Endothelial cell of hepatic sinusoid (primary cell): Measurements from ENCODE around the gene VSIG1.

Experiments used
- in situ Hi-C: cut with HindIII; loops from 2 replicates; pipeline ENCODE4 v1.10.0; 2017; ENCODE audit warnings: low sequenced_read_pairs

VSIG1 gene

DNA sequence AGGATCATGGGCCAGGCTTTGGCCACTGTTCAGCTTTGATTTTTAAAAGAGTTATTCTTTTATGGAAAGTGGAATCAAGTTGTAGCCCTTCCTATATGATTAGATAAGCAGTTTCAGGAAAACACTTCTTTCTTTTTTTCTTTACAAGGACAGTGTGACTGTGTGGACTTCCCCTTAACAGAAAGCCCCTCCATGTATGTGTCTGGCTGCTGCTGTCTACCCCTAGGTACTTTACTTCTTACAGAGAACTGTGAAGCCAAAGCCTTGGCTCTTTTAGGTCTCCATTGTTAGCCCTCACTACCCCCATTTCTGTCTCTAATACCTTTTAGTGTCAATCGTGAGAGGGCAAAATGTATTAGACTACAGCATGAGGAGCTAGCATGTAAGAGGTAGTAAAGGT, 19.1 kb downstream of the VSIG1 start:
- in situ Hi-C loops: no loop called here

DNA sequence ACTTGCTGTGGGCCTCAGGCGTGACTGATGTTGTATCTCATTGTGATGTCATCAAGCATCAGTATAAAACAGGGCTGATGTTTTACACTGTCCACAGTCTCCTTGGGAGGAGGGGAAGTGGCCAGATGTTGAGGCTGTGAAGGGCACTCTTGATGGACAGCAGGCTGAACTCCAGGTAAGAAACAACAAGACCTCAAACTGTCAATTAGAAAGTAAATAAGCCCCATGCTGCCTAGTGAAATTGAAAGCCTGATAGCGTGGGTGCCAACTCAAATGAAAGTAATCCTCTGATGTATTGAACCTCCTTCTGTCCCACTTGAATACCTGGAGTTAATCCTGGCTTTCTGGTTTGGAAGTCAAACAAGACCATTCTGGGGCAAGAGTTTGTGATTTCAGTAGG, 19.7 kb downstream of the VSIG1 start:
- in situ Hi-C loops: no loop called here

DNA sequence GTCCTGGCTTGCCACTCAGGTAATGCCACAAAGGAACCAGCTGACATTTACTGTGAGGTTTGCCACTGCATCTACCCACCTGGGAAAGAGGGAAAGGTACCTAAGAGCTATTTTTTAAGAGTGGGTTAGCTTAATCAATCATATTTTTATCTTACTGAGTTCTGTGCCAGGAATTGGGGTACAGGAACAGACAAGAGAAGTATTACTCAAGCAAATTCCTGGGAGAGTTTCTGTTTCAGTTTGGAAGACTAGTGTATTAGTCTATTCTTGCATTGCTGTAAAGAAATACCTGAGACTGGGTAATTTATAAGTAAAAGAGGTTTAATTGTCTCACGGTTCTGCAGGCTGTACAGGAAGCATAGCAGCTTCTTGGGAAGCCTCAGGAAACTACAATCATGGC, 23.3 kb downstream of the VSIG1 start:
- in situ Hi-C loops: no loop called here

DNA sequence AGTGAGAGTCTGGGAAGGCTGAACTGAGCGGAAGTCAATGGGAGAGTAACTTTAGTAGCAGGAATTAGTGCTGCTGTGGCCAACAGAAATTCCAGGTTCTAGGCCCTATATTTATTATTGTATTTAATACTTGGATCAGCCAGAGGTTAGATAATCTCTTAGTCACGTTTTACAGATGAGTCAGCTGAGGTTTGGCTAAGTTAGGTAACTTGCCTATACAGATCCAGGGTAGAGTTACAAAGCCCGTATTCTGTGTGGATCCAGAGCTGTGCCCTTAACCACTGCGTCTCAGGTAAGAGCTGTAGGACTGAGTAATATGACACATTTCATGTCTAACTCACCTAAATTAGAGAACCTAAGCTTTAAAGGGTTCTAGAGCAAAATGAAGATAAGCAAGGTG, 26.0 kb downstream of the VSIG1 start:
- in situ Hi-C loops: loop anchor here (5.0 kb wide), 1 partner anchor 69 kb away; no protein-coding TSS in a partner anchor

DNA sequence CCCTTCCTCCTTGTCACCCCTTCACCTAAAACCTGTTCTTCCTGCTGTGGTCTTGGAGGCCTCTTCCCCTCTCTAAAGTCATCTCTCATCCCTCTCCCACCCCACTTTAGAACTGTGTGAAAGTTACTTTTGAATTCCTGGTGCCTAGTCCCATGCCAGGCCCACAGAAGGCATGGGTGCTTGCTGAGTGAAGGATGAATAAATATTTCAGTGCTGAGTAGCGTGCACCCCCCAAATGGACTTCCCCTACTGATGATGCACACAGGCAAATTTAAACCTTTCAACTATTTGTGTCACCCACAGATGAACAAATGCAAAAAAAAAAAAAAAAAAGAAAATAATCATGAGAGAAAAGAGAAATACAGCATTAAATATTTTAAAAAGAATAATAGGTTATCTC, 26.7 kb downstream of the VSIG1 start:
- in situ Hi-C loops: loop anchor here (5.0 kb wide), 1 partner anchor 69 kb away; no protein-coding TSS in a partner anchor

DNA sequence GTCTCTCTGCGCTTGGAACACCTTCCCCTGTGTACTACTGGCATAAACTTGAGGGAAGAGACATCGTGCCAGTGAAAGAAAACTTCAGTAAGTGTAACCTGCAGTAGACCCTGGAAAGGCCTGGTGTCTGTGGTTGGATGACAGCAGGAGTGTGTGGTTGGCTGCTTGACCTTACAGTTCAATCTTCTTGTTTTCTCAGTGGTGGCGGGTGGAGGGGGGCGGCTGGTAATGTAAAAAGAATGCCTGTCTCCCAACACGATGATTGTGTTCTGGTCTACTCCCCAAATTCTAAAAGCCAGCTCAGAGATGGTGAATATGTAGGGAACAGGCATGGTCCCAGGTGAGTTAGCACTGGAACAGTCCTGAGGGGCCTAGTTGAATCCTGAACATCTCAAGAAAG, 27.9 kb downstream of the VSIG1 start:
- in situ Hi-C loops: loop anchor here (5.0 kb wide), 1 partner anchor 70 kb away; no protein-coding TSS in a partner anchor

DNA sequence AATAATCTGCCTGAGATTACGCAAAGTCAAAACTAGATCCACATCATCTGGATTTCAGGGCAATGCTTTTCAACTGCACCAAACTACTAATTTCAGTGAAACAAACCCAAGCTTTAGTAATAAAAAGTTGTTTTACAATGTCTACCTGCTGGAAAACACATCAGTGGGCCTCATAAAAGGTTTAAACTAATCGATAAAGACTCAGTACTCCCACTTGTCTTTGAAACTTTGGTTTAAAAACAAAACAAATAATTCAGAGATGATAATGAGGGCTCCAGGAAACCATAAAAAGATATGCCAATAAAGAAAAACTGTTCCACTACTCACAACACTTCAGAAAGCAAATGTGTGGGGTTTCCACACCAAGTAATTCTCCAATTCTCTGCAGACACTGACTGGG, 36.2 kb downstream of the VSIG1 start:
- in situ Hi-C loops: no loop called here

DNA sequence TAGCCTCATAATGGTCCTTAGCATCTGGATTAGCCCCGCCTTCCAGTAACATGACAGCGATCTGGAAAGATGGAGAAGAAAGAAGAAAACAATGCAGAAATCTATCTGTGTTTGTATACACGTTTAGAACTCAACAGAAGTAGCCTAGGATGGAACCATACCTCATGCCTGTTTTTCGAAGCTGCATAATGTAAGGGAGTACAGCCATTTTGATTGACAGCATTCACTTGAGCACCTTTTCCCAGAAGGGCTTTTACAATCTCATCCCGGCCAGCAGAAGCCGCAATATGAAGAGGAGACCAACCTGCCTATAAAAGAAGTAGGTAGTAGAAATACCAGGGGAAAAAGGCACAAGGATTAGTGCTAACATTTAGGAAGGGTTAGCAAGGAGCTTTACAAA, 42.9 kb downstream of the VSIG1 start:
- in situ Hi-C loops: no loop called here

DNA sequence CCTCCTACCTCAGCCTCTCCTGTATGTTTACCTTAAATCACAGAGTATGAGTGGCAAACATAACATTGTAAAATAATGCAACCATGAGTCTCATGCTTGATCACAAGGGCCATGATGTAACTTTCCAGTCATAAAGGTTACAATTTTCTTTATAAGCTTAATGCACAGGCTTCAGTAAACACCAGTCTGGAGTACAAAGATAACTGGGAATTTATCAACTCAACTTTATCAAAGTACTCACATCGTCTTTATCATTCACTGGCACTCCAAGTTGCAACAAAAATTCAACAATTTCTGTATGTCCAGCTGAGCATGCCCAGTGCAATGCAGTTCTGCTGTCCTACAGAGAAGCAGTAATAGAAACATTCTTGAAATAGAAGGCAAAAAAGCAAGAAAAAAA, 43.6 kb downstream of the VSIG1 start:
- in situ Hi-C loops: no loop called here

DNA sequence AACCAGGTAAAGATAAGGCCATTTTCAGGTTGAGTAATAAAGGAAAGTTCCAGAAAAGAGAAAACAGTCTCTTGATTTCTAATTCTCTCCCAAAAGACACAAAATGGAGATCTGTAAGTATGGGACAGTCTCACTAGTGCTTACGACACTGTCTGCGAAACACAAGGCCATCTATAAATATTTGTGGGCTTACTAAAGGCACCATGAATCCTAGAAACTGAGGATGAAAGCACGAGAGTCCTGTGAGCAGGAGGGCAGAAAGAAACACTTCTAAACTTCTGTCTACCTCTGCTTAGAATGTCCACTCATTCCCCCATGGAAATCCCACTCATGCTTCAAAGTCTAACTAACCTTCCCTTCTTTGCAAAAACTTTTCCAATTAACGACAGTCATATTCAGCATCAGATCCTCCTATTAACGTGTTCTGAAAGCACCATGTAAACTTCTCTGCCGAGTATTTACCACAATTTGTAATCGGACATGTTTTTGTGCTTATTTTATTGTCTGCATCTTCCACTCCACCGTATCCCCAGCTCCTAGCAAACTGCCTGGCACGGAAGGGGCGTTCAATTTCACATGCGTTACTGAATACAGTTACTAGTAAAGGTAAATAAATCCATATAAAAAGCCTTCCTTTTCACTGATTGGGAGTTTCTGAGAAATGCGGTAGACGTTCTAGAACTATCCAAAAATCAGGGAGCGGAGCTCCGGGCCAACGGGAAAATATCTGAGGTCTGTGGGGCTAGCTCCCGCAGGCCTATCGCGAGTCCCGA, 45.8 kb downstream of the VSIG1 start:
- in situ Hi-C loops: no loop called here

DNA sequence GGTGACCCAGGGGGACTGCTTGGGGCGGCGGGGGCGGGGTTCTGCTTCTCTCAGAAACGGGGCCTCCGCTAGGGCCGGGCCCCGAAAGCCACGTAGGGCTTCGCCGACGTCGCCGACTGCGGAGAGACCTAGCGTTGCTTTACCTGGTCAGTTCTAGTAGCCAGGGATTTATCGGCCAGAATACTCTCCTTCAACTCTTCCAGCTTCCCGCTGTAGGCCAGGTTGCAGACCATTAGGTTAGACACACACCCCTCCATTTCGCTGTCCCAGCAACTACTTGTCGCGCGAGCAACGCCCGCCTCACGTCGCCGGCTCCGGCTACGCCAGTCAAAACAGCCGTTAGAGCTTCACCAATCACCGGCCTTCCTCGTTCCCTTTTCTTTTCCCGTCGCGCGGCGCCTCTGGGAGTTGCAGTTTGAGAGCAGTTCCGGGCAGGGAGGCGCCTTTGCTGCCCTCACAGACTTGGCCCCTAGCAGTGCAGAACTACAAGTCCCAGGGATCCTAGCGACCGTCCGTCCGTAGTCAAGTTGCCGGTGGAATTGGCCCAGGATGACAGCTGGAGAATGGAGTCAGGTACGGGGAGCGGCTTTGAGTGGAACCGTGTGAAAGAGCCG, 46.5 kb downstream of the VSIG1 start, which contains the start of the genes ATG4A and PSMD10:
Gene ATG4A (plus strand): TSS at position 515 of the 614 bp plus-strand sequence. CDS start 49 bp downstream, at position 564.
Gene PSMD10 (minus strand): TSS at position 279 of the 614 bp plus-strand sequence. CDS start 22 bp downstream, at position 257.
- in situ Hi-C loops: no loop called here

DNA sequence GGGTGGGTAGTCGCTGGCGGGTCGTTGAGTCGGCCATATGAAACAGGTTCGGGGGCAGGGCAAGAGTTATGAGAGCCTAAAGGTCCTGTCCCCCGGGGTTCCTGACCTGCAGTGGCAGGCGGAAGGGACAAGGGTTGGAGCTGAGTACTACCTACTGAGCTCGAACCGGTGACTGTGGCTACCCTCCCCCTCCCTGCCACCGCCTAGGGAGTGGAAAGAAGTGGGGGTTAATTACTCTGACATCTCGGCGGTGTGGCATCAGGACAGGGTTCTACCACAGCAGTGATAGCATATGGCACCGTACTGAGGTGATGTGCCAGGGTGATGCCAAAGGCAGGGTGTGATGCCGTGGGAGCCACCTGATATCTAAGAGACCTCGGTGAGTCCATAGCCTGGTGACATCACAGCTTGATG, 47.0 kb downstream of the VSIG1 start:
- in situ Hi-C loops: no loop called here

DNA sequence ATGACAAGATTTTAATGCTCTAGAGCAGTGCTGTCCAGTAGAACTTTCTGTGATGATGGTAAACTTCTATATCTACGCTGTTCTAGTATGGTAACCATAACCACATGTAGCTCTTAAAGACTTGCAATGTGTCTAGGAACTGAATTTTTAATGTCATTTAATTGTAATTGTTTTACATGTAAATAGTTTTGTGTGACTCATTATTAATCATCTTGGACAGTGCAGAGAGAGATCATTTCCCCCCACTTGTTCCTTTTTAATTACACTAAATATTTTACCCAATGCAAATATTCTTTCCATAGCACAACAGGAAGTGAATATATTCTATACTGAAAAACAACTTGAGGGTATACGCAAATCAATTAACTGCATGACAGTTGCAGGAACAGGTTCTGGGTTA, 52.5 kb downstream of the VSIG1 start:
- in situ Hi-C loops: no loop called here

DNA sequence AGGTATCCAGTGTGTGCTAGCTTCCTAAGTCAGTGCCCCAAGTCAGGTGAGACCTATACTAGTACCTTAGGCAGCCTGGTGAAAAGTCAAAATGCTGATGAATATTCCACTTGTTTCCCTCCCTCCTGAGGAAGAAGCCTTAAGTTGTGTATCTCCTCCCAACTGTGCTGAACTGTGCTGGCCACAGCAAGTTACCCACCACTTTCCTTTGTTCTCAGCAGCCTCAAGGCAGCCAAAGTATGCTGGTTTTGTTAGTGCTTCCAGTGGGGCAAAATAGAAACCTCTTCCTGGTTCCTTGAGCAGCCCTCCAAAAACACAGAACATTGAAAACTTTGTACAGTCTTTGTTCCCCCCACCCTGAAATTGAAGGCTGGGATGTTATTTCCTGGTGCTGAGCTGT, 60.6 kb downstream of the VSIG1 start:
- in situ Hi-C loops: no loop called here

DNA sequence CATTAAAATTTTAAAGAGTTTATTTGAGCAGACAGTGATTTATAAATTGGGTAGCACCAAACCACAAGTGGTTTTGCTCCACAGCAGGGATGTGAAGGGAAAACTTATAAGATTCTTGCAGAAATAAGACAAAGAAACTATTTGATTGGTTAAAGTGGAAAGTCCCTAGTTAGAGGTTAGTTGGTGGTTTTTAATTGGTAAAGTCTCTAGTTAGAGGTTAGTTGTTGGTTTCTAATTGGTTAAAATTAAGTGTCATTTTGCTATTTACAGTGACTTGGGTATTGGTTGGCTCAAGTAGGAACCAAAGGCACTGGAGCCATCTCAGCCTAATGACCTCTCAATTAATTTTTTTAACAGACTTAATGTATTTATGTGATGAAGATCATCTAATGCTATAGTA, 69.7 kb downstream of the VSIG1 start:
- in situ Hi-C loops: no loop called here

DNA sequence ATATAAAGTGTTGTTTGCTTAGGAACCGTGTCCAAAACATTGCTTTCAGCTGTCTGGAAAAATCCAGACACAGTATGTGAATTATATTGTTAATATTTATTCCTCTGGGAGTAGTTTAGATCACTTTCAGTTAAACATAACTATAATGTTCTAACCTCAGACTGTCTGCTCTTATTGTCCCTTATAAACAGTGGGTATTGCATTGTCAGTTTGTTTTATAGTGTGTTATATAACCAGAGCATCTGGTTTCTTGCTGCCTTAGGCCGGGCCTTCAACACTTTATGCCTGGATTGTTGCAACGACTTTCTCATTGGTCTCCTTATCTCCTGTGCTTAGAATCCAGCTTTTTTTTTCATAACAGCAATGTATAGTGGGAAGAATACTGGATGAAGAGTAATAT, 73.1 kb downstream of the VSIG1 start:
- in situ Hi-C loops: no loop called here

DNA sequence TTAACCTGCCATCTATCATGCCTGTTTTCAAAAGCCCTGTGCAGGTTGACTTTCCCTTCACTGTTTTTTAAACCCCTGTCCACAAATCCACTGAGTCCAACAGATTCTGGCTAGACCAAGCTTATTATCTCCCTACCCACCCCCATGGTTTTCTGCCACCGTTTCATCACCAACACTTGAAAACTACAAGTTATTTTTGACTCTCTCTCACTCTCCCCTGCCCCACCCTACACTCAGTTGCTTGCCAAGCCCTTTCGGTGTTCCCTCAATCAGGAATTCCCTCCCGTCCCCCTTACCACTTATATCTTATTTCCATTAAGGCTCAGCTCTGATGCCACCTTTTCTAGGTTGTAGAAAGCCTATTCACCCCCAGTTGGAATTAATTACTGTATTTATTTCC, 76.4 kb downstream of the VSIG1 start:
- in situ Hi-C loops: no loop called here

DNA sequence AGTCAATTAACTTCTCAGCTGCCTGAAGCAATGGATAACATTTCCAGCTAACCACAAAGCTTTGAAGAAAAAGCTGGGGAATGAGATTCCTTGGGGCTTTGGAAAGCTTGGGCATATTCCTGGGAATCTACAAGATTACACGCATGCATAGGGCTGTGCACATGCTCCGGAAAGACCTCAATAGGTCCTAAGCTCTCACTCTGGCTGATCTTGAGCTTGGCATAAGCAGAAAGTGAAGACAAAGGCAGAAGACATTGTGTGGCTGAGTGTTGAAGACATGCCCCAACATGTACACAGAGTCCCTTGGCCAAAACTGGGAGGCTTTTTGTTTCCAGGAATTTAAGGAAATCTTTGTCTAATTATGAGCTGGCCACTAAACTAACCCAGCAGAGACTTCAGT, 77.9 kb downstream of the VSIG1 start:
- in situ Hi-C loops: no loop called here

DNA sequence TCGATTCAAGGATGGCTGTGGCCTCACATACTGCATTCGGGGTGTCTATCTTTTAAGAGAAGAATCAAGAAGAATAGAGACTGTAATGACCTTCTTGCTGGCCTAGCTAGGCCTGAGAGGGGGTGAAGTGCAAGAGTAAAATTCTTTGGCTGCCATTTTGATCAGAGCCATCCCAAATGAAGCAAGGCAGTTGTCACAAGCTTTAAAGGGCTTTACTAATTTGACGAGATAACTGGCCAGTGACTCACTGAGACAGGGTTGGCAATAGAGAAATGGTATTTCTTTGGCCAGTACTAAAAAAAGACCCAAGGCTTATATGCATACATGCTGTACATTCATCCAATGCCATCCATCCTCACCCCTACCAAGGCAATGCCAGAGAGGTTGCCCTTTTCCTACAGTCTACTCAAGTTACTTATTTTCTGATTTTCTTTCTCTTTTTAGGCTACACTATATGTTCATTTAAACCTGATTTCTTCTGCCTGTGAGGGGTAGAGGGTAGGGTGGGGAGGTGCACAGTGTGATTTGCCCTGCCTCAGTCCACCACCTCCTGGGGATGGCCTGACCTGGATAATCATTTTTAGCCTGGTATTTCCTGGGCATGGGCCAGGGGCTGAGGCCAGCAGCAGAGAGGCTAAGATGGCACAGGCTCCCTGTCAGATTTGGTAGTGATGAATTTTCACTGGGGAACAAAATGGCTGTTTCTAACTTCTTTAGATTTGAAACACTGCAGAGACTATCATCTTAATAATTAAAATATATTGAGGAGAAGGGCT, 78.9 kb downstream of the VSIG1 start:
- in situ Hi-C loops: no loop called here

DNA sequence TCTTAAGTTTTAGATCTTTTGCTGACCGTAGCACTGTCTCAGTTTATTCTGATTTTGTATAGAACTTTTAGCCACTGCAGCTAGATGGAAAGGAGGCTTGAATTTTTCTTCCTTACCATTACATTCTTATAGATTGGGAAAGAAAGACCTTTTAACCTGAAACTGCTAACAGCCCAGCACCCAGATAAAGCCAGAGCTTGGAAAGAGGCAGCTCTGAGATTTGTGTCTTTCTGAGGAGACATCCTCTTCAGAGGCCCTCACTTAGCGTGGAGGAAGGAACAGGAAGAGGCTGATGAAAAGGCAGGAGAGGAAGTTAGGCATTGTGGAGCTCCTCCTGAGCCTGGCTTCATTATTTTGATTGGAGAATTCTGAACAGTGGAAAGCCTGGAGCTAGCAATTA, 81.8 kb downstream of the VSIG1 start:
- in situ Hi-C loops: no loop called here

DNA sequence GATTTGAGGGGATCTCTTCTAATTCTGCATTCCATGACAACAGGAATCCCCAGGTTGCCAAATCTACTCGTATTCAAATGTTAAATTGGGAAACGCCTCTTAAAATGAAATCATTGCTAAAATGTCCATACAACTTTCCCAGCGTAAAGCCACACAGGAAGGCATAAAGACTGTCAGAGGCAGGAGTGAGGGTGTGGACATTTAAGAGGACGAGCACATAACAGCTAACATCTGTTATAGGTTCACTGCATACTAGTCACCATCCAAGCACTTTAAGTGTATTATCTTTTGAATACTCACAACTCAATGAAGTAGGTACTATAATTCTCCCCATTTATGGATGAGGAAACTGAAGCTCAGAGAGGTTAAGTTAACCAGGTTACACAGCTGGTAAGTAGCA, 82.3 kb downstream of the VSIG1 start:
- in situ Hi-C loops: no loop called here
